HG02763 (cell line): Measurements from ENCODE around the gene CGB2.
"Not testable (repeated sequence)": the region's sequence is repeated elsewhere in the genome, so short reads cannot be mapped to it uniquely, and the experiment has no call there.

Source experiments
- ATAC-seq: cut with Tn5 transposase; IDR thresholded peaks from one replicate; pipeline ENCODE4 v1.9.1; 2021; ENCODE audit warnings: mild to moderate bottlenecking, moderate library complexity; ENCODE audit not compliant: unreplicated experiment

Gene CGB2

GRCh38 chr19:49031642-49032301, at the start of gene CGB2:
TSS of gene CGB2 (plus strand) at chr19:49031890. CDS start at chr19:49032096, 206 bp downstream.
- not testable (repeated sequence) for ATAC-seq

DNA sequence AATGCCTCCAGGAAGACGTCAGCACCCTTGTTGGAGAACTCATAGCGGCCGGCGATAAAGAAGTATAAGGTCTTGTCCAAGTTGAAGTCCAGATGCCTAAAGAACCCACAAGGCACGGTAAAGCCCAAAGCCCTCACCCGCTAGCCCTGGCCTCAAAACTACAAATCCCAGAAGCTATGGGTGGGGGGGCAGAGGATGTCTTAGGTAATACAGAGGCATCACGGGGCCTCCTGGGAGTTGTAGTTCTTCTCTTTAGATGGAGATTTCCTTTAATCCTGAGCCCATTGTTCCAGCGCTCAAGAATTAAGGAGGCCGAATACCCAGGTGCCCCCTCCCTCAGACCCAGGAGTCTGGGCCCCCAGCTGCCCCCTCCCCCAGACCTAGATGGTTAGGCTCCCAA, 49.4 kb upstream of the CGB2 start:
- ATAC-seq: no peak

- ATAC-seq: no peak
These were observed 46.0 kb upstream of the CGB2 start for GRCh38 chr19:48985711-48986110.

DNA sequence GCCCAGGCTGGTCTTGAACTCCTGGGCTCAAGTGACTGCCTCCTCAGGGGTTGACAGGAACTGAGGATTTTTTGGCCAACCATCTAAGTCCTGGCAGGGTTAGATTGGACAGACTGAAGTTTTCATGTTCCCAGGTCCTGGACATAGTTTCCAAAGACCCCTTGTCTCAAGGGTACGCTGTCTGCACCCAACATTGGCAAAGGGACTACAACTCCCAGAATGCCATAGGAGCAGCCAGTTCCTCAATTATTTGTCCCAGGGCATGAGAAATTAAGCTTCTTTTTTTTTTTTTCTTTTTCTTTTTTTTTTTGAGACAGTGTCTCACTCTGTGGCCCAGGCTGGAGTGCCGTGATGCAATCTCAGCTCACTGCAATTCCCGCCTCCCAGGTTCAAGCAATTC, 45.5 kb upstream of the CGB2 start:
- no peak for ATAC-seq

DNA sequence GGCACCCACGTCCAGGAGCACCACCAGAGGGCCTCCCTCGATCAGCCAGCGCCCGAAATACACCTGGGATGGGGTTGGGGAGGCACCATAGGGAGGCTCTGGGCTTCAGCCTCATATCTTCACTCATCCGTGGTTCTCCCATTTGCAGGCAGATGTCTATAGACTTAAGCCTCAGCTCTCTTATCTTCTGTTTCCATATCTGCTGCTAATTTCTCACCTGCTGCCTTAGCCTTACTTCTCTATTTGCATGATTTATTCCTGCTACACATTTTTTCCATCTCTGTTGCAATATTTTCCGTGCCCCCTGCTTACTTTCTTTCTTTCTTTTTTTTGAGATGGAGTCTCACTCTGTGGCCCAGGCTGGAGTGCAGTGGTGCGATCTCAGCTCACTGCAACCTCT, 44.4 kb upstream of the CGB2 start:
- no peak for ATAC-seq

DNA sequence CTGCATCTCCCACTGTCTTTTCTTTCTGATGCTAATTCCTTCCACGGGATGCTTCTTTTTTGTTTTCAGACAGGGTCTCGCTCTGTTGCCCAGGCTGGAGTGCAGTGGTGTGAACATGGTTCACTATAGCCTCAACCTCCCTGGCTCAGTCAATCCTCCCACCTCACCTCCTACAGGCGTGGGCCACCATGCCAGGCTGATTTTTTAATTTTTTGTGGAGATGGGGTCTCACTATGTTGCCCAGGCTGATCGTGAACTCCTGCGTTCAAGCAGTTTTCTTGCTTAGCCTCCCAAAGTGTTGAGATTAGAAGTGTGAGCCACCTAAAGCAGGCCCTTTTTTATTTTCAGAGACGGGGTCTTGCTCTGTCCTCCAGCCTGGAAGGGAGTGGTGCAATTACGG, 43.4 kb upstream of the CGB2 start:
- no peak for ATAC-seq

GRCh38 chr19:48988860-48989259, 42.8 kb upstream of the CGB2 start:
- no peak for ATAC-seq

DNA sequence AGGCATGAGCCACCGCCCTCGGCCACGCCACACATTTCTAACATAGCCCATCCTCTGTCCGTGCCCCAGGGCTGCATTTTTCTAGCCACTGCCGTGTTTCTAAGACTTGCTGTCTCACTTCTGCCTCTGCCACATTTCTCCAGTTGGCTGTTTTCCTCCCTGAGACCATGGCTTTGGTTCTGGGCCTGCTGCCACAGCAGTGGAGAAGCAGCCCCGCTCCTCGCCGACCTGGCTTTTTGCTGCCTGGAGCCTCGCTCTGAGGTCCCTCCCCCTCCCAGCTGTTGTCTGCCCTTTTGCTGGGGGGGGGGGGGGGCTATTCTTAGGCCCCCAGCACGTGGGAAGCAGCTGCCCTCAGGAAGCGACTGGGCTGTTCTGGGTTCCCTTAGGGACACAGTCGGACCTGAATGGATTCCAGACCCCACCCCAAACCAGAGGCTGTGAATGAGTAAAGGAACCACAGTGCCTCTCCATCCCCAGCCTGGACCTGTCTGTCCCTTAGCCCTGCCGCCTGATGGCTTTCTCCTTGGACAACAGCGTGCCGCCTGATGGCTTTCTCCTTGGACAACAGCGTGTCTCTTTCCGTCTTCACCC, 41.9 kb upstream of the CGB2 start:
- no peak for ATAC-seq

DNA sequence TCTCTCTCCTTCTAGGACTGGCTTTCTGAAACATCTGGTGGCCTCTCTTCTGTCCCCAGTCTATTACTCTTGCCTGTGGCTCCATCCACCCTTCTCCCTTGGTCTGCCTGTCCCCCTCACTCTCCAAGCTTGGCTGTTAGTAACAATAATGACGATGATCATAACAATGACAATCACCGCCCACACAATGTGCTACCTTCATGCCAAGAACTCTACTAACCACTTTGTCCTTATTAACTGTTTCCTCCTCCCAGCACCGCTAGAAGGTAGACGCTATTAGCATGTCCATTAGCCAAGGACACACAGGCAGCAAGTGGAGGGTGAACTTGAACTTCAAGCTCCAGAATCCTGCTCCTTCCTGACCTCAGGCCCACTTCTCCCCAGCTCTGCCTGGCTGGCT, 41.3 kb upstream of the CGB2 start:
- ATAC-seq: no peak

GRCh38 chr19:48991011-48991609, 40.6 kb upstream of the CGB2 start:
- ATAC-seq: no peak

DNA sequence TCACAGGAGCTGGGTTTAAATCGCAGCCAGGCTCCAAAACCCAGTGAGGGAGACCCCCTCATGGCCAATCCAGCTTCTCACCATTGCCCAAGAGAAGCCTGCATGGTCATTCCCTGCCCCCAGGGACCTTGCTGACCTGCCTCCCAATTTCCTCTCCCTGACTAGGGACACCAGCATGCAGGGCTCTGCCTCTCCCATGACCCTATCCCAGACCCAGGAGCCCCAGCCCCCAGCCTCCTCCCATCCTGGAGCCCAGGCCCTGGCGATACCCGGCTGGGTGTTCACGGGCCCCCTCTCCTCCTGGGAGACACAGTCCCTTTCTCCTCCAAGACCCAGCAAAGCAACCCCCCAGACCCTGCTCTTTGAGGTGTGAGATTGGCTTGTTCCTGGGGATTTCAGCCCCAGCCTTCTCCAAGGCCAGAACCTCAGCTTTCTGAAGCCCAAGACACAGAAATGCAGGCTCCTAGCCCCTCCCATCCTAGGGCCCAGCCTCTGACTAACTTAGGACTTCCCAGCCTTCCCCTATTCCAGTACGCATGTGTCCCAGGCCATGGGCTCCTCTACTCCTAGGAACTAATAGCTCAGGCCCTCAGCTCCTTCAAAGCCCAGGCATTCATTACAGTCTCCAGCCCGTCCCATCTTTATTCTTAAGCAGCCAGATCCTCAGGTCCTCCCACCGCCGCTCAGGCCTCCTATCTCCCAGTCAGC, 39.7 kb upstream of the CGB2 start:
- ATAC-seq: no peak

- peak; percentile 2 for ATAC-seq
These were observed 39.0 kb upstream of the CGB2 start for GRCh38 chr19:48992581-48993174.

- peak; percentile 86 for ATAC-seq
These were observed 38.3 kb upstream of the CGB2 start, which contains the start of the genes GYS1 and RUVBL2 for GRCh38 chr19:48993175-48994034. TSS of gene GYS1 (minus strand) at chr19:48993309. CDS start at chr19:48993112, 197 bp downstream. TSS of gene RUVBL2 (plus strand) at chr19:48993887. CDS start at chr19:48993912, 25 bp downstream.

DNA sequence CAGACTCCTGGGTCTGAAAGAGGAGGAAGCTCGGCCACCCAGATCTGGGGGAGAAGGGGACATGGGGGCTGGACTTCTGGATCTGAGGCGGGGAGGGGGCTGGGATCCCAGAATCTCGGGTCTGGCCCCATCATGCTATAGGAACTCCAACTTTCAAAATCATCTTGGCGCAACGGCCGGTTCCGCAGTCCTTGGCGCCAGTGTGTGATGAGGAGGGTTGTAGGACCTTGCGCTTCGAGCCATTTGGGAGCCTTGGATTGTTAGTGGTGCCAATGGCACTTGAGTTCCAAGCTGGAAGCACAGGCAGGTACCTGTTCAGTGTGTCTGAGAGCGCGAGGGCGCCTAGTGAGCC, 37.7 kb upstream of the CGB2 start:
- ATAC-seq: no peak

GRCh38 chr19:48997972-48998371, 33.7 kb upstream of the CGB2 start:
- ATAC-seq: no peak

- ATAC-seq: no peak
These were observed 32.0 kb upstream of the CGB2 start for GRCh38 chr19:48999481-49000325.

DNA sequence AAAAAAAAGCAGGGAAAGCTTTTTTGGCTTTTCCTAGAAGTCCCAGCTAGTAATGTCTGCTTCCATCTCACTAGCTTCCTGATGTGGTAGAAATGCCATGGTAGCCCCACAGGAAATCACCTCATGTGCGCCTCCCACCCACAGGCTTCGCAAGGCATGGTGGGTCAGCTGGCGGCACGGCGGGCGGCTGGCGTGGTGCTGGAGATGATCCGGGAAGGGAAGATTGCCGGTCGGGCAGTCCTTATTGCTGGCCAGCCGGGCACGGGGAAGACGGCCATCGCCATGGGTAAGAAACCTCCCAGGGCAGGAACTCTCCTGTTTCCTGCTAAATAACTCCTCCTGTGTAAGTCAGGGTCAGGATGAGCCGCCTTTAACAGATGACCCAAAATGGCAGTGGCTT, 27.6 kb upstream of the CGB2 start:
- ATAC-seq: no peak

DNA sequence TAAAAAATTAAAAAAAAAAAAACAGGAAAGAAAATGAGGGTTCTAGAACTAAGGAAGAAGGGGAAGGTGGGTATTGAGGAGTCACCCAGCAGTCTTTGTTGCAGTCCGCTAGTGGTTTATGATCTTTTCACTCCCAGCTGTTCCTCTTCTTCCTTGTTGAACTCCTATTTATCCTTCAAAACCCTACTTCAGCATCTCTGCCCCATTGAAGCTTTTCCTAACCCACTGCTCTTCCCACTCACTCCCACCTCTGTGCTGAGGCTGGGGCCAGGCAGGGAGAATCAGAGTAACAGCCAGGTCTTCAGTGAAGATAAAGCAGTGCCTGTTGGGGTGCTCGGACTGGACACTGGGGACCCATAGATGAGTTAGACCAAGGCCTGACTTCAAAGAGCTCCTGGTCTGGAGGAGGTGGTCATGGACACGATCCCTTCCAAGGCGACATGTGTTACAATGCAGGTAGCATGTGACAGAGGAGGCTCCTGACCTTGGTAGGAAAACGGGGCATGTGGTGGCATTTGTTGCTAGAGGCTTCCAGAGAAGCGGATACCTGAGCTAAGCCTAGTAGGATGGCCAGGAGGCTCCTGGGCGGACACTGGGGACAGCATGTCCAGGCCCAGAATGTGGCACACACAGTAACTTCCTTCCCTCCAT, 26.6 kb upstream of the CGB2 start:
- no peak for ATAC-seq

DNA sequence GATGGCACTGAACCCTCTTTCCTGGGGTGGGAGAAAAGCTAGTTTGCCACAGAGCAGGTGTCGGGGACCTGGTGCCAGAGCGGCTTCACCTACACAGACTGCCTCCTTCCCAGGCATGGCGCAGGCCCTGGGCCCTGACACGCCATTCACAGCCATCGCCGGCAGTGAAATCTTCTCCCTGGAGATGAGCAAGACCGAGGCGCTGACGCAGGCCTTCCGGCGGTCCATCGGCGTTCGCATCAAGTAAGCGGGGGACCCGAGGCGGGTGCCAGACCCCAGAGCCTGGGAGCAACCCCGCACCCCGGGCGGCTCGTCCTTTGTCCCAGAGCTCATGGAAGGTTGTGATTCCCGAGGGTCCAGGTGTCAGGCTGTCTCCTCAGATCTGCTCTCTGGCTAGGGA, 24.8 kb upstream of the CGB2 start:
- no peak for ATAC-seq
